HG03175 (cell line): ENCODE results near the gene NPEPL1.

Source experiments
- ATAC-seq: cut with Tn5 transposase; IDR thresholded peaks from one replicate; pipeline ENCODE4 v1.9.1; 2021; ENCODE audit warnings: mild to moderate bottlenecking, moderate library complexity; ENCODE audit not compliant: unreplicated experiment

Gene NPEPL1

GRCh38 chr20:58678806-58679205 lies 13.8 kb upstream of the NPEPL1 start:
- no peak for ATAC-seq

GRCh38 chr20:58682656-58683531 lies 9.7 kb upstream of the NPEPL1 start:
- no peak for ATAC-seq

DNA sequence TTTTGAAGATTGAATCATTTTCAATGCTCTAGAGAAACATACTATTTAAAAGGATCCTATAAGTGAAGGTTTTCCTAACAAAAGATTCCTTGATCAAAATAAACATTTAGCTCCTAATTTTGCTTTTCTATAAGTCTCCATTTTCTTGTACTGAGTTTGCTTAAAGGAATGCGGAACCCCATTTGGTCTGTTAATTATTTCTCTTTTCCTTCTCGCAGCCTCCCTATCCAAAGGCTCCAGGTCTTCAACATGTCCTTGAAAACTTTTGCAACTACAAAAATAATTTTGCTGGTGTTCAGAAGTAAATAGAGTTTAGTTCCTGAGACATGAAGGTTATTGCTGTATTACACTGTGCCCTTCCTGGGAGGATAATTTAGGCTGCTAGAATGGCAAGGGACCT lies 8.3 kb upstream of the NPEPL1 start:
- ATAC-seq, result no peak

GRCh38 chr20:58685988-58686387 lies 6.6 kb upstream of the NPEPL1 start:
- no peak for ATAC-seq

DNA sequence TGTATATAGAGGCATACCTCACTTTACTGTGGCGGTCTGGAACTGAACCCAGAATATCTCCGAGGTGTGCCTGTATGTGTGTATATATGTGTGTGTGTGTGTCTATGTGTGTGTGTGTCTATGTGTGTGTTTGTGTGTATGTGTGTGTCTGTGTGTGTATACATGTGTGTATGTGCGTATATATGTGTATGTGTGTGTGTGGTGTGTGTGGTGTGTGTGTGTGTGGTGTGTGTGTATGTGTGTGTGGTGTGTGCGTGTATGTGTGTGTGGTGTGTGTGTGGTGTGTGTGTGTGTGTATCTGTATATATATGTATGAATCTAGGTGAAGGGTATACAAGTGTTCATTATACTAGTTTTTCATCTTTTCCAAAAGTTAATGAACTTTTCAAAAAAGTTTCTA lies 4.2 kb upstream of the NPEPL1 start:
- no peak for ATAC-seq

- ATAC-seq, result no peak
Measured at GRCh38 chr20:58688840-58689239, 3.8 kb upstream of the NPEPL1 start.

DNA sequence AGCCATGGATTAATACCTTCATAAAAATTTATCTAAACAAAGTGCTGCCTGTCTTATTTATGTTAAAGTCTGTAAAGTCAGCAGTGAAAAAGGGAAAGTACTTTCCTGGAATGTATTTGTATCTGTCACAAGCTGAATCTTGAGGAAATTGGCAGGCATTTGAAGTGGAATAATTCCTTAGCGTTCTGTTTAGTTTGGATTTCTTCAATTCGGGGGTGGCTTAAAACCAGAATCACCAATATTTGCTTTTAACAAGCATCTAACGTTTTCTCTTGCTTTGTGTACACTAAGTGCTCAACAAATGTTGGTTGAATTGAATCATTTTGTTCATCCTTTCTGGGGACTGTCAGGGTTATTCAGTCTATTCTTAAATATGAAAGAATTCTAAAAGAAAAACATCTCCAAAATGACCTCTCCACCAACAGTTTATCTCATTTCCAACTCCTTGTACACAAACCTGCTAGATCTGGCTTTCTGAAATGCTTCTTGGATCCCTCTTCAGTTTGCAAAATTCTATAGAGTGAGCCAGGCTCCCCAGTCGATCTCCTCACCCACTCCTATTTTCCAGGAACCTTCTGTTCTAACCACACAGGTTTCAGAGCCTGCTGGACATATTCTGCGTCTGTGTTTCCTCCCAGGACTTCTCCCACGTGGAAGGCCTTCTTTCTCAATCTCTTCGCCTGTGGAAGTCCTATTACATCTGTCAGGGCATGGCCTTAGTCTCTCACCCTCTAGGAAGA lies 2.0 kb upstream of the NPEPL1 start:
- ATAC-seq, result no peak

GRCh38 chr20:58691773-58692578 lies 624 bp upstream of the NPEPL1 start:
- ATAC-seq, result no peak

DNA sequence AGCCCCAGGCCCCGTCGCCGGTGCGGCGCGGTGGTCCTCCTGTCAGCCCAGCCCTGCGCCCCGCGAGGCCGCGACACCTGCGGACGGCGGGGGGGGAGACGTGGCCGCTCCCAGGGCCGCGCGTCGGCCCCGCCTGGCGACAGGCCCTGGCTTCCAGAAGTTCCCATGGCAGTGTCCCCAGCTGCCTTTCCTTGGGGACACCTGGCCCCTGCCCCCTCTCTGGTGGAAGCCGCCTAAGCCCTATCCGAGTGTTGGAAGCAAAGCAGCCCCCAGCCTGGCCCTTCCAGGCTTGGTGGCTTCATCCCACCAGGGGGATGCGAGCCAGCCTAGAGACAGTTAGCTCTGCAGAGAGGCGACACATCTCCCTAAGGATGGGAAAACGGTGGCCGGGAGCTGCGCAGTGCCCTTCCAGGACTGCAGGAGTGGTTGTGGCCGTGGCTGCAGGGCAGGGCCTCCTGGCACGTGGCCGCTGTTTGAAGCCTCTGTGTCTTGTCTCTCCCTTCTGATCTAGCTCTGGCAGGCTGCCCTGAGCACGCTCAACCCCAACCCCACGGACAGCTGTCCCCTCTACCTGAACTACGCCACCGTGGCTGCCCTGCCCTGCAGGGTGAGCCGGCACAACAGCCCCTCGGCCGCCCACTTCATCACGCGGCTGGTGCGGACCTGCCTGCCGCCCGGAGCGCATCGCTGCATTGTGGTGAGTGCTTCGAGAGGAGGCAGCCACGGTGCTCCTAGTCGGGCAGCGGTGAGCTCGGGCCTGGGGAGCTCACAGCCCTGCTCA lies 816 bp downstream of the NPEPL1 start:
- ATAC-seq, result peak; percentile 21

GRCh38 chr20:58694241-58695083 lies 1.9 kb downstream of the NPEPL1 start:
- no peak for ATAC-seq

DNA sequence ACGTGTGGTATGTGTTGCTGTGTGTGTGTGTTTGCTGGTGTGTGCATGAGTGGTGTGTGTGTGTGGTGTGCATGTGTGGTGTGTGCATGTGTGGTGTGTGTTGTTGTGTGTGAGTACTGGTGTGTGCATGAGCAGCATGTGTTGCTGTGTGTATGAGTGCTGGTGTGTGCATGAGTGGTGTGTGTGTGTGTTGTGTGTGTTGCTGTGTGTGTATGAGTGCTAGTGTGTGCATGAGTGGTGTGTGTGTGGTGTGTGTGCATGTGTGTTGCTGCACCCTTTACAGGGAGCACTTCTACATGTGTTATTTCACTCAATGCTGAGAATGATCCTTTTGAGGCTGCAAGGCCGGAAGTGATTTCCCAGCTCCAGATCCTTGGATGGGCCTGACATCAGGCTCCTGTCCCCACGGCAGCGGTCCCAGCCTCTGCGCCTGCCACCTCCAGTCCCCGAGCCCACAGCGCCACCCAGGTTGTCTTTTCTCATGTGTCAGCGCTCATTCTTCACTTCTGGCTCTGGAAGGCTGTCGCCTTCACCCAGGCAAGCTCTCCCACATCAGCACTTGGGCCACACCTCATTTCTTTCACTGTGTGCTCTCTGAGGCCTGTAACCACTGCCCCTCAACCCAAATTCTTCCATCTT lies 2.6 kb downstream of the NPEPL1 start:
- ATAC-seq, result no peak

DNA sequence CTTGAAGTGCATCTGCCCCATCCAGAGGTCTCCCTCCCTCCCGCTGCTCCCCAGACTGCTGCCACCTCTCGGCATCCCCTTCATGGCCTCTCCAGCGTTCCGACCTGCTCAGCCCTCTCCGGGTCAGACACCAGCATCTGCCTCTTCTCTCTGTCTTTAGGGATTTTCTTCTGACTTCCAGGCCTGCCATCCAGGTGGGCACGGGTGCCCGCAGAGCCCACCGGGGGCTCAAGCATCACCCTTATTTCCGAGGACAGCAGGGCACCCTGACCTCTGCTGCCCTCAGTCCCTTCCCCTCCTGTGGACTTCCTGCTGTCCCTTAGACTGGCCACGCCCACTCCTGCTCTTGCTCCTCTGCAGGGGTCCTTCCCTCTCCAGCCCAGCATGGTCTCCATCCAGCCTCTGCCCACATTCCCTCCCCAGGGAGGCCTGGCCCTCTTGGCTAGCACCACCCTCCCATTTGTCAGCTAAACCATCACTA lies 3.3 kb downstream of the NPEPL1 start:
- ATAC-seq, result no peak

GRCh38 chr20:58696411-58696961 lies 3.9 kb downstream of the NPEPL1 start:
- ATAC-seq, result no peak

GRCh38 chr20:58697201-58697866 lies 4.7 kb downstream of the NPEPL1 start:
- ATAC-seq, result no peak

GRCh38 chr20:58697867-58698703 lies 5.5 kb downstream of the NPEPL1 start:
- no peak for ATAC-seq

- no peak for ATAC-seq
Measured at GRCh38 chr20:58698741-58699622, 6.4 kb downstream of the NPEPL1 start.
